Measurements from ENCODE around the gene CDH4. TPM values are rescaled to one million over a fixed set of nuclear protein-coding genes. Genes with fewer than 3 reads are reported as not detected.

The CDH4 gene
- total RNA-seq, 6 donors from 2014 or later = 0.20 to 1.0 (median 0.40) TPM; not detected in 1

DNA sequence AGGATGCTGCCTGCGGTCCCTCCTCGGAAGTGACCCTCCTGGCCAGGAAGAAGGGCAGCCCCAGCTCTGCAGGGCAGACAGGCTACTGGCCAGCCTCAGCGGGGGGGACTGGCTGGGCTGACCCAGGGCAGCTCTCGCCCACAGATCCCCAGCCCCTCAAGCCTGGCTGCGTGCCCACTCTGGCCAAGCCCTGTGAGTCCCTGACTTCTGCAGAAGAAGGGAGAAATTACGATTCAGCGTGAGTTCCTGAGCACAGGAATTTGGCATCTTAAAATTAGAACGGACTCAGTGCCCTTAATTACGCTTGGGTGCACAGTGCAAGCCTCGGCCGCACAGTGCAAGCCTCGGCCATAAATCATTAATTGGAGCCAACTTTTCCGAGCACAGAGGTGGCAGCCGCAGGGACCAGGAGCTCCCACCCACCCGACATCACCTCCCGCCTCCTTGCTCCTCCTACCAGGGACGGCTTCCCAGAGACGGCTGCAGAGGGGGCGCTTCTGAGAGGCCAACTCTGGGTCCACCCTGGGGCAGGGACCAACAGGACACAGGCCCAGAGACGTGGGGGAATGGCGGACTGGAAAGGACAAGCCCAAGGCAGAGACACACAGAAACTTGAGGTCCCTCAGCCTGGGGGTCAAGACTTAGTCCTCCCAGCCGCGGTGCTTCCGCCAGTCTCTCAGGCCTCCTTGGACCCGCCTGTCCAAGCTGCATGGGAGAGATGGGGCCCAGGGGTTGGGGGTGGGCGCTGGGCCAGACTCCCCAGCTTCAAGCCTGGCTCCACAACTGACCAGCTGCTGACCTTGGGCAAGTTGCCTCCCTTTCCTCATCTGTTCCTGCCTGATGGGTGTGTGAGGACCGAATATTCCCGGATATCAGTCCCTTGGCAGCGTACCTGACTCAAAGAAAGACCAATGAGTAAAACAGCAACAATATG, 648.2 kb downstream of the CDH4 start:
- no peak overlapping the region for H3K4me3 ChIP-seq
- ATAC-seq (ENCODE audit: low FRiP score in 2 of 2) (no peak), DNase-seq (no peak)
- H3K27ac ChIP-seq = no peak overlapping the region
- peaks cover 0 to 5% (median 0%) of the 10 kb centered on the region in 4 donors for H3K27me3 ChIP-seq
- H3K9me3 ChIP-seq = no peaks in the 10 kb centered on the region
- H3K36me3 ChIP-seq = no peaks in the 10 kb centered on the region
- 39 to 47% methylated on average over 10 to 27 of the region's 29 CpGs for WGBS, 2 donors
- TF ChIP-seq POLR2AphosphoS5 (IDR thresholded peaks at IDR 0.05) (no peak), EP300 (IDR thresholded peaks at IDR 0.05) (no peak), POLR2A (IDR thresholded peaks at IDR 0.05) (no peak)
- TF ChIP-seq, protein P1, sequence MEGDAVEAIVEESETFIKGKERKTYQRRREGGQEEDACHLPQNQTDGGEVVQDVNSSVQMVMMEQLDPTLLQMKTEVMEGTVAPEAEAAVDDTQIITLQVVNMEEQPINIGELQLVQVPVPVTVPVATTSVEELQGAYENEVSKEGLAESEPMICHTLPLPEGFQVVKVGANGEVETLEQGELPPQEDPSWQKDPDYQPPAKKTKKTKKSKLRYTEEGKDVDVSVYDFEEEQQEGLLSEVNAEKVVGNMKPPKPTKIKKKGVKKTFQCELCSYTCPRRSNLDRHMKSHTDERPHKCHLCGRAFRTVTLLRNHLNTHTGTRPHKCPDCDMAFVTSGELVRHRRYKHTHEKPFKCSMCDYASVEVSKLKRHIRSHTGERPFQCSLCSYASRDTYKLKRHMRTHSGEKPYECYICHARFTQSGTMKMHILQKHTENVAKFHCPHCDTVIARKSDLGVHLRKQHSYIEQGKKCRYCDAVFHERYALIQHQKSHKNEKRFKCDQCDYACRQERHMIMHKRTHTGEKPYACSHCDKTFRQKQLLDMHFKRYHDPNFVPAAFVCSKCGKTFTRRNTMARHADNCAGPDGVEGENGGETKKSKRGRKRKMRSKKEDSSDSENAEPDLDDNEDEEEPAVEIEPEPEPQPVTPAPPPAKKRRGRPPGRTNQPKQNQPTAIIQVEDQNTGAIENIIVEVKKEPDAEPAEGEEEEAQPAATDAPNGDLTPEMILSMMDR (IDR thresholded peaks at IDR 0.05) = no peak
- H3K4me1 ChIP-seq = no peaks in the 10 kb centered on the region

DNA sequence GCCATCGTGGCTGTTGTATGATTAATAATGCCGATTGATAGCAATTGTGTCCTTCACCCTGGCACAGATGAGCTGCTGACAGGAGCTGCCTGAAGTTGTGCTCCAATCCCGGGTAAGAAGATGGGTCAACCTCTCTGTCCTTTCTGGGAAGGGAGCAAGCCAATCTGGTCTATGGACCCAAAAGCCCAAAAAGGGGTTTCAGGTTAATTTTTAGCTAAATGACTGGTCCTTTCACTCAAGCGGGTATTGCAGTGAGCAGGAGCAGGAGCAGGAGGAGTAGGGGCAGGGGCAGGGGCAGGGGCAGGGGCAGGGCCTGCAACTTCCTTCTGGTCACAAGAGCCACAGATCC, 648.9 kb downstream of the CDH4 start:
- DNase-seq (no peak), ATAC-seq (ENCODE audit: low FRiP score in 2 of 2) (no peak)
- H3K27ac ChIP-seq = no peak overlapping the region
- no peak overlapping the region for H3K4me3 ChIP-seq
- H3K36me3 ChIP-seq = no peaks in the 10 kb centered on the region
- TF ChIP-seq EP300 (IDR thresholded peaks at IDR 0.05) = no peak
- no peak for TF ChIP-seq POLR2A (IDR thresholded peaks at IDR 0.05)
- TF ChIP-seq POLR2AphosphoS5 (IDR thresholded peaks at IDR 0.05) = no peak
- TF ChIP-seq, protein P1 (IDR thresholded peaks at IDR 0.05) = no peak
- H3K9me3 ChIP-seq = no peaks in the 10 kb centered on the region
- H3K4me1 ChIP-seq = no peaks in the 10 kb centered on the region
- 58 to 89% methylated on average over 4 of the region's 4 CpGs for WGBS, 2 donors
- H3K27me3 ChIP-seq = peaks cover 0 to 5% (median 0%) of the 10 kb centered on the region in 4 donors

GRCh38 chr20:61901392-61902220, 649.5 kb downstream of the CDH4 start:
- DNase-seq = peak in 1 of 2 donors; percentile 75
- Histone ChIP-seq H3K4me3 (no peak overlapping the region), H3K36me3 (no peaks in the 10 kb centered on the region), H3K9me3 (no peaks in the 10 kb centered on the region), H3K27me3 (no peaks in the 10 kb centered on the region), H3K4me1 (no peaks in the 10 kb centered on the region), H3K27ac (no peak overlapping the region)
- 66 to 72% methylated on average over 28 to 35 of the region's 35 CpGs for WGBS, 2 donors
- TF ChIP-seq EP300 (IDR thresholded peaks at IDR 0.05) (no peak), POLR2A (IDR thresholded peaks at IDR 0.05) (no peak), POLR2AphosphoS5 (IDR thresholded peaks at IDR 0.05) (no peak)
- TF ChIP-seq, protein P1 (IDR thresholded peaks at IDR 0.05) = no peak
- ATAC-seq (ENCODE audit: low FRiP score in 2 of 2) = no peak

GRCh38 chr20:61902221-61902869, 650.3 kb downstream of the CDH4 start:
- TF ChIP-seq, protein P1 (IDR thresholded peaks at IDR 0.05) = no peak
- TF ChIP-seq POLR2AphosphoS5 (IDR thresholded peaks at IDR 0.05) (no peak), POLR2A (IDR thresholded peaks at IDR 0.05) (no peak), EP300 (IDR thresholded peaks at IDR 0.05) (no peak)
- 70 to 75% methylated on average over 17 to 27 of the region's 27 CpGs for WGBS, 2 donors

More at GRCh38 chr20:61902221-61902869, 650.3 kb downstream of the CDH4 start:
- ATAC-seq (ENCODE audit: low FRiP score in 2 of 2) (no peak), DNase-seq (no peak)
- Histone ChIP-seq H3K9me3 (no peaks in the 10 kb centered on the region), H3K36me3 (no peaks in the 10 kb centered on the region), H3K4me1 (no peaks in the 10 kb centered on the region), H3K4me3 (no peak overlapping the region), H3K27me3 (no peaks in the 10 kb centered on the region), H3K27ac (no peak overlapping the region)

Measured in upper lobe of left lung (tissue), 6 donors.